ENCODE results near the gene DCC.

DNA sequence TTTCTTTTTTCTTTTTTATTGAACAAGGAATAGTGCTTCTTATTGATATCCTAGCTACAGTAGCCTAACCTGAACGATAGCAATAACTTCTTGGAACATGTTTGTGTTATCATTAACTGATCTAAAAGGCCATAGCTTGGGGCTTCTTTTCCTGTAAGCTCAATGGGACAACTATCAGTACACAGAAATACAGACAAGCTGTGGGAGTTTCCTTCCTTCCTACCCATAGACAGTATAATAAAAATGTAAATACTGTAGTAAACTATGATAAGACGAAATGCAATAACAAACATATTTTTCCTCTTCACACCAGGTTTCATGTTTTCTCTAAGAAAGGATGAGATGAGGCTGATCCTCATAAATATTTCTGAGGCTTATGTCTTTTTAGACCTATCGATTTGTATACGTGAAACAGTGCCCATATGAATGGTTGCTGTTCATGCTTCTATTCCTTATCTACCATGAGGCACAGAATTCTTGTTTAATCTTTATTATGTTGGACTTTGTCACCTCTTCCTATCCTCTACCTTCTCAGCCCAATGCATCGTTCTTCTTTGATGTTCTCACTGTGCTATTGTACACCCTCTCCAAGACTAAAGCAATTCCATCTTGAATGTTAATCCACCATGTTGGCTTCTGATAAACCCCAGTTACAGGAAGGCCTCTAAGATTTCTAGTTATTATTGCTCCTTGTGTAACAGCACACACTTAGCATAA lies 361.4 kb downstream of the DCC start:
- TF ChIP-seq RAD21 (IDR thresholded peaks at IDR 0.05; ENCODE audit: low read length): no peak
- TF ChIP-seq FOSL2 (IDR thresholded peaks at IDR 0.05; ENCODE audit: borderline replicate concordance, low read depth): no peak
- TF ChIP-seq POLR2AphosphoS5 (IDR thresholded peaks at IDR 0.05; ENCODE audit: low read depth, low read length): no peak
- TF ChIP-seq CHD2 (IDR thresholded peaks at IDR 0.05; ENCODE audit: low read length, partially characterized antibody): no peak
- TF ChIP-seq EP300 (IDR thresholded peaks at IDR 0.05; ENCODE audit: borderline replicate concordance in 1 of 2, low read depth in 1 of 2, low read length in 1 of 2): no peak
- no peak for TF ChIP-seq FOXM1 (IDR thresholded peaks at IDR 0.05; ENCODE audit: low read depth)
